Measurements from ENCODE around the gene SGMS1. TPM values are rescaled to one million over a fixed set of nuclear protein-coding genes. Genes with fewer than 3 reads are reported as not detected.
A peak's percentile ranks its signal among the peaks of the same experiment; 100 is the strongest.

Gene SGMS1
- total RNA-seq, 4 donors from 2014 or later, result 107 to 234 (median 134) TPM

DNA sequence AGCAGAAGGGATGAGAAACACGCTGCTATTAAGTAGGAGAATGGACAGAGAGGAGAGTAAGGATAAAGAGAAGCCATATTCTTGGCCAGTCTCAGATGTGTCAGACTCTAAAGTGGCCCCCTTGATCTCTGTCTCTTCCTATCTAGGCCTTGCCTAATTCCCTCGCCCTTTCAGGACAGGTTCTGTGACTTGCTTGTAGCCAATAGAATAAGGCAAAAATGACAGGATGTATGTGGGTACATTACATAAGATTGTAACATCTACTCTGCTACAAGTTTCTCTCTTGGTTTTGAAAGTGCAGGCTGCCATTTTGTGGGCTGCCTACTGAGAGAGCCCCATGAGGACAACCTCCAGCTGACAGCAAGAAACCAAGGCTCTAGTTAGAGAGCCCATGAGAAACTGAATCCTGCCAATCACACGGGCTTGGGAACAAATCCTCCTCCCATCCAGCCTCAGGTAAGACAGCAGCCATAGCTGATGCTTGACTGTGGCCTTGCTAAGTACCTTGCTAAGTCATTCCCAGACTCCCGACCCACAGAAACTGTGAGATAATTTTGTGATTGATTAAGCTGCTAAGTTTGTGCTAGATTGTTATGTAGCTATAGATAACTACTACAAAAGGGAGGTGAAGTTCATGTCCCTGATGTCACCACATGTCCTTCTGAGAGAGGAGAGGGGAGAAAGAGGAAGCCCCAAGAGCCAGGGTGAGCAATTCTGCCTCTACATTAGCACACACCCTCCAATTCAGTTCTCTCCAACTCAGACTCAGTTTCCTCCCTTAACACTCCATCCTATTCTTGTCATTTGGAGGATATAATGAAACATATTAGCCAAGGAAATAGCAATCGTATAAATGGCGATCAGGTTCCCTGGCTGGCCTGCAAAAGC is 185.5 kb downstream of the SGMS1 start:
- no peak overlapping the region for H3K27ac ChIP-seq
- no peak for TF ChIP-seq POLR2A (IDR thresholded peaks at IDR 0.05)
- no peak for TF ChIP-seq EP300 (IDR thresholded peaks at IDR 0.05)
- TF ChIP-seq, protein P1, sequence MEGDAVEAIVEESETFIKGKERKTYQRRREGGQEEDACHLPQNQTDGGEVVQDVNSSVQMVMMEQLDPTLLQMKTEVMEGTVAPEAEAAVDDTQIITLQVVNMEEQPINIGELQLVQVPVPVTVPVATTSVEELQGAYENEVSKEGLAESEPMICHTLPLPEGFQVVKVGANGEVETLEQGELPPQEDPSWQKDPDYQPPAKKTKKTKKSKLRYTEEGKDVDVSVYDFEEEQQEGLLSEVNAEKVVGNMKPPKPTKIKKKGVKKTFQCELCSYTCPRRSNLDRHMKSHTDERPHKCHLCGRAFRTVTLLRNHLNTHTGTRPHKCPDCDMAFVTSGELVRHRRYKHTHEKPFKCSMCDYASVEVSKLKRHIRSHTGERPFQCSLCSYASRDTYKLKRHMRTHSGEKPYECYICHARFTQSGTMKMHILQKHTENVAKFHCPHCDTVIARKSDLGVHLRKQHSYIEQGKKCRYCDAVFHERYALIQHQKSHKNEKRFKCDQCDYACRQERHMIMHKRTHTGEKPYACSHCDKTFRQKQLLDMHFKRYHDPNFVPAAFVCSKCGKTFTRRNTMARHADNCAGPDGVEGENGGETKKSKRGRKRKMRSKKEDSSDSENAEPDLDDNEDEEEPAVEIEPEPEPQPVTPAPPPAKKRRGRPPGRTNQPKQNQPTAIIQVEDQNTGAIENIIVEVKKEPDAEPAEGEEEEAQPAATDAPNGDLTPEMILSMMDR (IDR thresholded peaks at IDR 0.05), result no peak
- no peak for DNase-seq (ENCODE audit: low spot score in 2 of 2)
- peaks cover 0 to 4% (median 0%) of the 10 kb centered on the region in 4 donors for H3K4me1 ChIP-seq
- no peaks in the 10 kb centered on the region for H3K27me3 ChIP-seq
- no peaks in the 10 kb centered on the region for H3K36me3 ChIP-seq
- H3K9me3 ChIP-seq, result no peaks in the 10 kb centered on the region
- WGBS, 2 donors, result 90 to 94% methylated on average over 6 of the region's 6 CpGs
- no peak overlapping the region for H3K4me3 ChIP-seq

DNA sequence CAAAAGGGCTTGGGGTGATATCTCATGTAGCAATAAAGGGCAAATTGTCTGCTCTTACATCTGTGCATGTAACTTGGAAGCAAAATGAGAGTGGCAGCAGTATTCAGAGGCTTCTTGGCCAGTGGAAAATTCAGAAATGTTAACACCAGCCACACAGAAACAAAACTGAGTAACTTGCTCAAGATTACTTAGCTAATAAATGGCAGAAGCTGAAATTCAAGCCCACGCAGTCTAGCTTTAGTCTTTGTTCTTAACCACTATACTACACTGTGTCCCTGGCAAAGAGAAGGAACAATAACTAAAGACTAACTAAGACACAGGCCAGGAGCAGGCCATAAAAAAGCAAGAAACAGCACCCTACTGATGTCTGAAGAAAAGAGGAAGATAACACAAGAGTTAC is 186.5 kb downstream of the SGMS1 start:
- Histone ChIP-seq H3K36me3 (no peaks in the 10 kb centered on the region), H3K4me3 (no peak overlapping the region), H3K4me1 (peaks cover 0 to 9% (median under 1%) of the 10 kb centered on the region in 4 donors), H3K27ac (no peak overlapping the region), H3K9me3 (no peaks in the 10 kb centered on the region), H3K27me3 (no peaks in the 10 kb centered on the region)
- 58 to 65% methylated on average over 1 of the region's 1 CpG for WGBS, 2 donors
- no peak for DNase-seq (ENCODE audit: low spot score in 2 of 2)
- TF ChIP-seq EP300 (IDR thresholded peaks at IDR 0.05) (no peak), POLR2A (IDR thresholded peaks at IDR 0.05) (no peak)
- TF ChIP-seq, protein P1 (IDR thresholded peaks at IDR 0.05), result no peak

DNA sequence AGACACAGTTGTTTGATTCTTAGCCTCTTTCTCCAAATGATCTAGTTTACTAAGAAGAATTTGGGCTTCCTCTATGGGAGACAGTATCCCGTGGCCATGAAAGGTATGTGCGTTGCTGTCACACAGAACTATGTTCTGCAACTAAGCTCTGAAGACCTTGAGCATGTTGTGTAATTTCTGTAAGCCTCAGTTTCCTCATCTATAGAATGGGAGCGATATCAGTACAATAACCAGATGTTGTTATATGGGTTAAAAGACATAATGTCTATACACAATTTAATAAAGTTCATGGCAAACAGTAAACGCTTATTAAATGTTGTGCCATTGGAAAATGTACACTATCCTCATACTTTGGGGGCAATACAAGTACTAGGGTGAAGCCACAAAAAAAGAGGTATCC is 187.0 kb downstream of the SGMS1 start:
- Histone ChIP-seq H3K27ac (no peak overlapping the region), H3K4me3 (no peak overlapping the region), H3K4me1 (peaks cover 0 to 14% (median 2%) of the 10 kb centered on the region in 4 donors), H3K27me3 (no peaks in the 10 kb centered on the region), H3K36me3 (no peaks in the 10 kb centered on the region), H3K9me3 (no peaks in the 10 kb centered on the region)
- no peak for DNase-seq (ENCODE audit: low spot score in 2 of 2)
- WGBS, 2 donors, result 94 to 98% methylated on average over 4 of the region's 4 CpGs
- TF ChIP-seq POLR2A (IDR thresholded peaks at IDR 0.05) (no peak), EP300 (IDR thresholded peaks at IDR 0.05) (no peak)
- TF ChIP-seq, protein P1 (IDR thresholded peaks at IDR 0.05), result no peak

DNA sequence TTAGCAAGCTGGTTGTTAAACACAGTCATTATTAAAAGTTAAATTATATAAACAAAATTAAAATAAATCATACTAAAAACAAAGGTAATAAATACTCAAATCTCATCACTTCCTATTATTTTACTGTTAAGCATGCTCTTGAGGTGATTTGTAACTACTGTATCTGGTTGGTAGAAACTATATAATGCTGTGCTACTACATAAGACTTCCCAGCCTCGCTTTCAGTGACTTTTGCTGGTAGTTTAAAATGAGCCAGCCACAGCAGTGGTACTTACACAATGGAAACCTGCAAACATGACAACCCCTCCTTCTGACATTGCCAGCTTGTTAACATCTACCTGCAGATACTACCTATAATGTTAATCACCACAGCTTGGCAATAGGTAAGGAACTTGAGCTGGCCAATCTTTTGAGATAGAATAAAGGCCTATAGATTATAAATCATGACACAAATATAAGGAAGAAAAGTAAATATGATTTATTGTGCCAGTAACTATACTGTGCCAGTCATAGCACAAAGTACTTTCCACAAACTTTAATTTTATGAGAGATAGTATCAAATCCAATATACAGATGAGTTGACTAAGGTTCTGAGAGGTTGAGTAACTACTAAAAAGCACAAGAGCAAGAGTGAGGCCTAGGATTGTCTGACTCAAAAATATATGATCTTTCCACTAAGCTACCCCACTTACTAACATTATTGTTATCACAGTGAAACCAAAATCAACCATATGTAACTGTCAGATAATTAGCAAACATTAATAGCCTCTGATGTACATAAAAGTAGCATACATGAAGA is 191.3 kb downstream of the SGMS1 start:
- WGBS, 2 donors, result 97 to 100% methylated on average over 1 of the region's 1 CpG
- Histone ChIP-seq H3K36me3 (no peaks in the 10 kb centered on the region), H3K27ac (peak overlapping the region in 2 of 4 donors; percentile 71 to 76), H3K9me3 (no peaks in the 10 kb centered on the region), H3K4me3 (no peak overlapping the region), H3K4me1 (peaks cover 0 to 28% (median 5%) of the 10 kb centered on the region in 4 donors), H3K27me3 (no peaks in the 10 kb centered on the region)
- no peak for DNase-seq (ENCODE audit: low spot score in 2 of 2)
- TF ChIP-seq, protein P1 (IDR thresholded peaks at IDR 0.05), result no peak
- TF ChIP-seq POLR2A (IDR thresholded peaks at IDR 0.05) (no peak), EP300 (IDR thresholded peaks at IDR 0.05) (no peak)
